Glomerular visceral epithelial cell (primary cell): ENCODE results near the gene EDNRA.

ENCODE experiments used
- DNase-seq: peaks from one replicate; pipeline ENCODE4 v3.0.0-alpha.2; 2016; ENCODE audit errors: extremely low spot score

The EDNRA gene

GRCh38 chr4:147589586-147589985 lies 108.7 kb downstream of the EDNRA start:
- DNase-seq, result no peak

GRCh38 chr4:147590249-147590920 lies 109.5 kb downstream of the EDNRA start:
- DNase-seq, result peak; percentile 71

GRCh38 chr4:147591106-147591505 lies 110.2 kb downstream of the EDNRA start:
- no peak for DNase-seq

- DNase-seq, result no peak
Observed at GRCh38 chr4:147594107-147594506, 113.2 kb downstream of the EDNRA start.
